Neural crest cell (in vitro differentiated cells): Measurements from ENCODE around the gene EPB41L4B. TPM values are rescaled to one million over a fixed set of nuclear protein-coding genes. Genes with fewer than 3 reads are reported as not detected.

Source experiments
- DNase-seq: peaks from one replicate; pipeline ENCODE4 v3.0.0; 2021; ENCODE audit warnings: low read depth, mixed read lengths, low spot score
- H3K27ac Mint-ChIP-seq: one replicate; pipeline ENCODE4 v1.8.0; 2021; ENCODE audit warnings: mild to moderate bottlenecking, mixed read lengths; ENCODE audit not compliant: unreplicated experiment
- H3K27me3 Mint-ChIP-seq: 2 replicates; pipeline ENCODE4 v1.8.0; 2021; ENCODE audit warnings: low read depth, mild to moderate bottlenecking, mixed read lengths
- H3K36me3 Mint-ChIP-seq: 2 replicates; pipeline ENCODE4 v1.8.0; 2021; ENCODE audit warnings: low read depth, mild to moderate bottlenecking, mixed read lengths
- H3K4me1 Mint-ChIP-seq: 2 replicates; pipeline ENCODE4 v1.8.0; 2021; ENCODE audit warnings: mixed read lengths
- H3K4me3 Mint-ChIP-seq: one replicate; pipeline ENCODE4 v1.8.0; 2021; ENCODE audit warnings: mild to moderate bottlenecking, mixed read lengths
- H3K9me3 Mint-ChIP-seq: 2 replicates; pipeline ENCODE4 v1.8.0; 2021; ENCODE audit warnings: mixed read lengths
- CTCF ChIP-seq: fragments of 200-600 bp; sonication (generic); conservative IDR thresholded peaks from 2 replicates; pipeline ENCODE4 v1.5.0; 2021; ENCODE audit warnings: antibody characterized with exemption, mild to moderate bottlenecking
- total RNA-seq: library from RNA; stranded (reverse); gene quantifications from 2 replicates; pipeline ENCODE4 v1.2.1, GENCODE V29; 2021

EPB41L4B gene
- total RNA-seq, 1 donor from 2014 or later, result 1.4 TPM

- no peak overlapping the region for H3K4me3 Mint-ChIP-seq
- no peak for DNase-seq
- peaks cover 9% of the 10 kb centered on the region for H3K4me1 Mint-ChIP-seq
- TF ChIP-seq CTCF, result no peak
- H3K27me3 Mint-ChIP-seq, result no peaks in the 10 kb centered on the region
- no peaks in the 10 kb centered on the region for H3K36me3 Mint-ChIP-seq
- H3K27ac Mint-ChIP-seq, result no peak overlapping the region
- no peaks in the 10 kb centered on the region for H3K9me3 Mint-ChIP-seq
Measured at GRCh38 chr9:109253241-109253636, 67.6 kb downstream of the EPB41L4B start.

GRCh38 chr9:109252291-109252690 lies 68.6 kb downstream of the EPB41L4B start:
- no peaks in the 10 kb centered on the region for H3K27me3 Mint-ChIP-seq
- no peaks in the 10 kb centered on the region for H3K36me3 Mint-ChIP-seq
- H3K4me1 Mint-ChIP-seq, result peaks cover 9% of the 10 kb centered on the region
- H3K4me3 Mint-ChIP-seq, result no peak overlapping the region
- DNase-seq, result no peak
- no peaks in the 10 kb centered on the region for H3K9me3 Mint-ChIP-seq
- no peak for TF ChIP-seq CTCF
- no peak overlapping the region for H3K27ac Mint-ChIP-seq

- H3K36me3 Mint-ChIP-seq, result no peaks in the 10 kb centered on the region
Measured at GRCh38 chr9:109251776-109252106, 69.1 kb downstream of the EPB41L4B start.

GRCh38 chr9:109251080-109251775 lies 69.6 kb downstream of the EPB41L4B start:
- TF ChIP-seq CTCF, result no peak
- Mint-ChIP-seq H3K27ac (peak overlapping the region; percentile 14), H3K27me3 (no peaks in the 10 kb centered on the region), H3K4me3 (no peak overlapping the region), H3K9me3 (no peaks in the 10 kb centered on the region), H3K36me3 (no peaks in the 10 kb centered on the region), H3K4me1 (peaks cover 9% of the 10 kb centered on the region)
- DNase-seq, result no peak

More at GRCh38 chr9:109251776-109252106, 69.1 kb downstream of the EPB41L4B start:
- H3K4me3 Mint-ChIP-seq, result no peak overlapping the region
- no peak overlapping the region for H3K27ac Mint-ChIP-seq
- H3K27me3 Mint-ChIP-seq, result no peaks in the 10 kb centered on the region
- H3K4me1 Mint-ChIP-seq, result peaks cover 9% of the 10 kb centered on the region
- no peak for TF ChIP-seq CTCF
- DNase-seq, result no peak
- H3K9me3 Mint-ChIP-seq, result no peaks in the 10 kb centered on the region

GRCh38 chr9:109250771-109251079 lies 70.1 kb downstream of the EPB41L4B start:
- TF ChIP-seq CTCF, result no peak
- no peak for DNase-seq

GRCh38 chr9:109250311-109250741 lies 70.5 kb downstream of the EPB41L4B start:
- no peak for DNase-seq
- H3K9me3 Mint-ChIP-seq, result no peaks in the 10 kb centered on the region
- no peak overlapping the region for H3K27ac Mint-ChIP-seq
- no peak for TF ChIP-seq CTCF
- H3K36me3 Mint-ChIP-seq, result no peaks in the 10 kb centered on the region
- peaks cover 9% of the 10 kb centered on the region for H3K4me1 Mint-ChIP-seq
- H3K4me3 Mint-ChIP-seq, result no peak overlapping the region
- no peaks in the 10 kb centered on the region for H3K27me3 Mint-ChIP-seq

More at GRCh38 chr9:109250771-109251079, 70.1 kb downstream of the EPB41L4B start:
- Mint-ChIP-seq H3K27ac (no peak overlapping the region), H3K4me3 (no peak overlapping the region), H3K9me3 (no peaks in the 10 kb centered on the region), H3K27me3 (no peaks in the 10 kb centered on the region), H3K4me1 (peaks cover 9% of the 10 kb centered on the region), H3K36me3 (no peaks in the 10 kb centered on the region)
